Amygdala (tissue), 56 donors: ENCODE results near the gene CENPF.
A peak's percentile ranks its signal among the peaks of the same experiment; 100 is the strongest.

Source experiments
- DNase-seq, 56 donors: peaks; one replicate each; lab custom pipeline; 2025; lab: John Stamatoyannopoulos, UW

CENPF gene

DNA sequence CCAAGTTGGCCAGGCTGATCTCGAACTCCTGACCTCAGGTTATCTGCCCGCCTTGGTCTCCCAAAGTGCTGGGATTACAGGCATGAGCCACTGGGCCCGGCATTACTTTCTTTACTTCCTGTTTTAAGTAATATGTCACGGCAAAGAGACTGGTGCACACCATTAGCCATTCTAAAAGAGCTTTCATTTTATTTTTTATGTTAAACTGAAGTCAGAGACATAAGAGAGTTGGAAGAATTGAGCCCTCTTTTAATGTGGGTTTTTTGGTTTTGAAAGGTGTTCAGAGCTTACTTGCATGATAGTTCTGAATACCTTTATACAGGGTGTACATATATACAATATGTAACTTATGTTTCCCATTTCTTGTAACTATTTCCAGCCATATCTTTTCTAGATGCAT is 14.3 kb downstream of the CENPF start:
- no peak for DNase-seq

DNA sequence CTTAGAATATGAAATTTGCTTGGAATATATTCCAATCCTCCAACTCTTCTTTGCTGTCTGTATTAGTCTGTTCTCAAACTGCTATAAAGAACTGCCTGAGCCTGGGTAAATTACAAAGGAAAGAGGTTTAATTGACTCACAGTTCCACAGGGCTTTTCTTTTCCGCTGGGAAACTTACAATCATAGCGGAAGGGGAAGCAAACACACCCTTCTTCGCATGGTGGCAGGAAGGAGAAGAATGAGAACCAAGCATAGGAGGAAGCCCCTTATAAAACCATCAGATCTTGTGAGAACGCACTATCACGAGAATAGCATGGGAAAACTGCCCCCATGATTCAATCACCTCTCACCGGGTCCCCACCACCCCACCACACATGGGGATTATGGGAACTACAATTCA is 14.8 kb downstream of the CENPF start:
- DNase-seq, result no peak

DNA sequence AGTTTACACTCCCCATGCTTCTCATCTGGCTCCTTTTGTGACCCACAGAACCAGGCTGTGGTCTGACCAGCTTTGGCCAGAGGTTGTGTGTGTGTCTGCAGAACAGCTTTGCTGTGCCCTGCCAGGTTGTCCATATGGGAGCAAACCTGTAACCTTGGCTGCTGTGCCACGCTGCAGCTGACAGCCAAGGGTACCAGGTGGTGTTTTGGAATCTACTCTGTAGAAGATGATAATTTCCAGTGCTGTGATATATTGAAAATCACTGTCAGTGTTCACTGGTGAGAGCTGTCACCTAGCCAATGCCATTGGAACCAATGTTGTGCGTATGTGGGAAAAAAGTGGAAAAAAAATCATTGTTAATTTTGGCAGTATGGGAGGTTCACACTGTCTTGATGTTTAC is 18.2 kb downstream of the CENPF start:
- DNase-seq, result no peak

DNA sequence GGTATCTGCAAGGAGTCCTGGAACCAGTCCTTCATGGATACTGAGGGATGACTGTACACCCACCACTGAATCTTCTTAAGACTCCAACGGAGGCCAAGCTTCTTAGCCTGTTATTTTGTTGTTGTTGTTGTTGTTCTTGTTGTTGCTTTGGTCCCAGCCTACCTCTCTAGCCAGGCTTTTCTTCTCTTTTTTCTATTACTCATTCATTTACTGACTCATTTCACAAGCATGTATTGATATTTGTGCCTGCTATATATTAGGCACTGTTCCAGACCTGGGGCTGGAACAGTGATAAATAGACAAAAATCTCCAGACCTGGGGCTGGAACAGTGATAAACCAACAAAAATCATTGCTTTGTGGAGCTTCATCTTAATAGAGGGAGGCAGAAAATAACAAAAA is 20.4 kb downstream of the CENPF start:
- DNase-seq, result no peak

DNA sequence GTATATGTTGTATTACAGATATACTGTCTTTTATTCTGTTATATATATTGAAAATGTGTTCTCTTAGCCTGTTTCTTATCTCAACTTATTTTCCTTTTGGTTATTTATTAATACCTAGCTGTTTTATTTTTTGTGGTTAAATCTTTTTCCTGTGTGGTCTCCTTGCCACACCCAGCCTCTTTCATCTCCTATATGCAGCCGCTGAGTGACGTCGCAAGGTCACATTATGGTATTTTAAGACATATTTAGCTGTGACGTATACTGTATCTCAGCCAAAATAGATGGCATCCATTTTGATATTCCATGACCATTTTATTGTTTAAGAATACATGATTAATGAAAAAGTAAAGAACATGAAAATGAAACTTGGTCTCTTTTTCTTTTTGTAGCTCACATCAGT is 29.1 kb downstream of the CENPF start:
- DNase-seq, result no peak

DNA sequence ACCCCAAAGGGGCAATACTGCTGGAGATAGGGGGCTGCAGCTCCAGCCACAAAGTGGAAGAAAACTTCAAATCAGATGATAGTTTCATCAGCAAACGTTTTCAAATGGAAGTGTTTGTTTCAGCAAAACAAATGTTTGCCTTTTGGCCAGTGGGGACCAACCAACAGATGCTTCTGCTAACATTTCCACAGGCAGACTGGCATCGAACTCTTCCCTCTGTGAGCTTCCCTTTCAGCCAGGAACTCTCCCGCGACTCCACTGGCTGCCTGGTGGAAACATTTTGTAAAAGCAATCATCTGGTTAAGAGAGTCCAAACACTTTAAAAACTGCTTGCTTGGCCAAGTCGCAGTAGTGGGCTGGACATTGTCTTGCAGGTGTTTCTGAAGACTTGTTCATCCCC is 30.7 kb downstream of the CENPF start:
- no peak for DNase-seq

DNA sequence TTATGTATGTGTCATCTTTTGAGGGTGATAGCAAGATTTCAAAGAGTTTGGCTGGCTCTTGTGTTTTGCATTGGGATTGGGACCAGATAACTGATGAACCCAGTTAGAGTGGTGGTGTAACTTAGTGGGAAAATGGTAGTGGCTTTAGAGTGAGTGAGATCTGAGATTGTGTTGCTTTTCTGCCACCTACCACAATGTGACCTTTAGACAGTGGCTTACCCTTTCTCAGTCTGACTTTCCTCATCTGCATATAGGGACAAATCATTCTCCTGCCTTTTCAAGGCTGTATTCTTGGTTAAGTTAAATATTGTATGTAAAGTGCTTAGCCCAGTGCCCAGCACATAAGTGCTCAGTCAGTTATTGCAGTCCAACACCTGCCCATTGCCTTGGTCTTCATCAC is 31.3 kb downstream of the CENPF start:
- DNase-seq, result no peak

DNA sequence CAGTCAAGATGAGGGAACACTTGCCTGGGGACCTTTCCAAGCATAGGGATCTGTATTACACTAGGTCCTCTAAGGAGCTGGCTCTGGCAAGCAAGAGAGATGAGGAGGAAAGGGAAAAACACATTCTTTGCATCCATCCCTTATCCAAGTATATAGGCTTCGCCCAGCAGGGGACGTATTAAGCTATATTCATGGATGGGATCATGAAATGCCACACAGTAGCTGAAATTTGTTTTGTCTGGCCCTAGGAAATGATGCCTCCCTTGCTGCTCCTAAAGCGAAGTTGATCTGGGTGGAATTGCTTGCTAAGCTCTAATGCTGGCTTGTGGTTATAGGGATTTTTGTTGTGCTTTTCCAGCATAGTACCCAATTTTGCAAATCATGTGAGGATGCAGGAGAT is 32.1 kb downstream of the CENPF start:
- no peak for DNase-seq

DNA sequence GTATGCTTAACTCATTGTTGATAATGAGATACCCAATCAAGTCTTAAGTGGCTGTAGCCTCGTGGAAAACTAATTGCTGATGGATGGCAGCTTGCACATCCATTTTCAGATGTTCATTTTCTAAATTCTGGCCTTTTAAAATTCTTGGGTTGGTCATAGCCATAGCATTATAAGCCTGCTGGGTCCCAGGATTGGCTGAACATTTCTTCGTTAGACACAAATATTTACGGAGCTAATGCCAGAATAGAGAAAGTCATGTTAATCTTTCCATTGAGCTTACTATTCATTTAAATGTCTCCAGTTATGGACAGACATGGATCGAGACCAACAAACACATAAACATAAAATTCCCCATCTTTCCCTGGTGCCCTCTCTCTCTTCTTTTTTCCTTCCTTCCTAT is 32.5 kb downstream of the CENPF start:
- DNase-seq, result no peak

DNA sequence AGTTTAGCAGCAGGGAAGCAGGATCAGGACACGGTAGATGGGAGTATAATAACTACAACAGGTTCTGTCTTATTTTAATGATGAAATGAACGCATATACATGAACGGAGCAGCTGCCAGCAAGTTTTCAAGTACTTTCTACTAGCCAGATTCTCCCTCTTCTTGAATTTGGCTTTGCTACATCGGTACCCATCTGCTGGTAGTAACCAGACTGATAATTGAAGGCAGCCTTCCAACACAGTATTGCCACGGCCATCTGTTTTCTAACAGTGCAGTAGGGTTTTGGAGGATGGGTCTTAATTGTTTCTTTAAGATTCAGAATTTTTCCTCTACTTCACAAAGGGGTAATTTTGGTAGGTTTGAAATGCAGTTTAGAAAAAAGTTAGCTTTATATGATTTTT is 33.4 kb downstream of the CENPF start:
- DNase-seq, result peak in 2 of 56 donors; percentile 9 to 38

DNA sequence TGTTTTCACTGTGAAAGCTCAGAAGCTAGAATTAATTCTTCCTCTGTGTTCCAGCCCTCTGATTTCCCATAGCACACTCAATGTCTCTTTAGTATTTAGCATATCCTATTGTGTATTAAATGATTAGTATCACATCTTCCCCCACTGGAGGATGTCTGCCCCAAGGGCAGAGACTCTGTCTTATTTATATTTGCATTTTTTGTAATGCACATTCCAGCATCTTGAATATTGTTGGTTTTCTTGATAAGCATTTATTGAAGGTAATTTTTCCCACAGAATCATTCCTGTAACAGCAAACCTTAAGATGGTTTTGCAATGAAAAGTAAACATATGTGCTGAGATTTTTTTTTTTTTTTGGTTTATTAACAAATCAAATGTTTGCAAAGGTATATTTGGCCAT is 34.1 kb downstream of the CENPF start:
- no peak for DNase-seq

DNA sequence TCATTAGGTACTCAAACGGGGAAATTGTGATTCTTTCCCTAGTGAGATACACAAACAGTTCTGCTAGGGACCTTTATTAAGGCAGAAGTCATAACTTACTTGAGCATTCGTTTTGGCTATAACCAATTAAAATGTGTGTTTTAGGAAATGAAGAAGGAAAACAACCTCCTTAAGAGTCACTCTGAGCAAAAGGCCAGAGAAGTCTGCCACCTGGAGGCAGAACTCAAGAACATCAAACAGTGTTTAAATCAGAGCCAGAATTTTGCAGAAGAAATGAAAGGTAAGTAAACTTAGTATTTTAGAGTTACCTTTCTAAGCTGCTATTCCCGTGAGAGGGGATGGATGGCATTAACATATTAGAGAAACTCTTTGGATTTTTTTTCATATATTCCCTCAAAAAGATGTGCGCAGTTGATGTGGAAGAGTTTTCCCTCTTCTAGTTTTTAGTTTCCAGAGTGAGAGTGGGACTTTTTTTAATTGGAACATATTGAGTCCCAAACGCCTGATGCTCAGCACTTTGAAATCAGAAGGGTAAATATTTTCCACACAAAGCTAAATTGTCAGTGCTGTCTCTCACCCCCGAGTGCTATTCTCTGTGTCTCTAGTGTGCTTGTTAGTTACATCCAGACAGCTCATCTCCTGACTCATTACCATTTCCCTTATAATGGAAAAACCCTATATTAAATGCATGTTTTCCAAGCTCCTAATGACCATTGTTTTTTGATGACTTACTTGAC is 34.9 kb downstream of the CENPF start:
- peak in 2 of 56 donors; percentile 6 to 8 for DNase-seq

DNA sequence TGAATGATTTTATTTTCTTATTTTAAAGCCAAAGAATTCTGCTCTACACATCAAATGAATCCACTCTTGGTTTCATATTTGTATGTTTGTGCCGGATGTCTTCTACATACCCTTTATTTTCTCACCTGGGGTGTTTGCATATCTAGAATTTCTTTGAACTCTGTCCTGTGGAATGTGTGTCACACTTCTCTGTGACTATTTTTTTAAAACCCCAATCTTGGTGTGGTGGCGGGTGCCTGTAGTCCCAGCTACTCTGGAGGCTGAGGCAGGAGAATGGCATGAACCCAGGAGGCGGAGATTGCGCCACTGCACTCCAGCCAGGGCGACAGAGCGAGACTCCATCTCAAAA is 35.4 kb downstream of the CENPF start:
- DNase-seq, result no peak

DNA sequence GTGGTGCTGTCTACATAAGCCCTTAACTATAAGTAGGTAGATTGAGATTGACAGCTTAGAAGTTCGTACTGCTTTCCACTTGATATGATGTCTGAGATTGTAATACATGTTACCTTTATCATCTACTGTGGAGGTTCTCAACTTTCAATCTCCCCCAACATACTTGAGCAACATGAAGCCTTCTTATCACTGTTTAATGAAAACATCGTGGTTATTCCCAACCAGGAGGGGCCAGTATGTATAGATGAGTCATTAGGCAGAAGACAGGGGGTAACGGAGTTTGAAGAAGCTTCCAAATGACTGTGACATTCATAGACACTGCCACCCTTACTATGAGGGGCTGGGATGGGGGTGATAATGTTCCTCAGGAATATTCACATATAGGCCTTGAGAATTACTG is 36.0 kb downstream of the CENPF start:
- DNase-seq, result no peak

DNA sequence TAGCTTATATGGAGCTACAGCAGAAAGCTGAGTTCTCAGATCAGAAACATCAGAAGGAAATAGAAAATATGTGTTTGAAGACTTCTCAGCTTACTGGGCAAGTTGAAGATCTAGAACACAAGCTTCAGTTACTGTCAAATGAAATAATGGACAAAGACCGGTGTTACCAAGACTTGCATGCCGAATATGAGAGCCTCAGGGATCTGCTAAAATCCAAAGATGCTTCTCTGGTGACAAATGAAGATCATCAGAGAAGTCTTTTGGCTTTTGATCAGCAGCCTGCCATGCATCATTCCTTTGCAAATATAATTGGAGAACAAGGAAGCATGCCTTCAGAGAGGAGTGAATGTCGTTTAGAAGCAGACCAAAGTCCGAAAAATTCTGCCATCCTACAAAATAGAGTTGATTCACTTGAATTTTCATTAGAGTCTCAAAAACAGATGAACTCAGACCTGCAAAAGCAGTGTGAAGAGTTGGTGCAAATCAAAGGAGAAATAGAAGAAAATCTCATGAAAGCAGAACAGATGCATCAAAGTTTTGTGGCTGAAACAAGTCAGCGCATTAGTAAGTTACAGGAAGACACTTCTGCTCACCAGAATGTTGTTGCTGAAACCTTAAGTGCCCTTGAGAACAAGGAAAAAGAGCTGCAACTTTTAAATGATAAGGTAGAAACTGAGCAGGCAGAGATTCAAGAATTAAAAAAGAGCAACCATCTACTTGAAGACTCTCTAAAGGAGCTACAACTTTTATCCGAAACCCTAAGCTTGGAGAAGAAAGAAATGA is 37.6 kb downstream of the CENPF start:
- no peak for DNase-seq

DNA sequence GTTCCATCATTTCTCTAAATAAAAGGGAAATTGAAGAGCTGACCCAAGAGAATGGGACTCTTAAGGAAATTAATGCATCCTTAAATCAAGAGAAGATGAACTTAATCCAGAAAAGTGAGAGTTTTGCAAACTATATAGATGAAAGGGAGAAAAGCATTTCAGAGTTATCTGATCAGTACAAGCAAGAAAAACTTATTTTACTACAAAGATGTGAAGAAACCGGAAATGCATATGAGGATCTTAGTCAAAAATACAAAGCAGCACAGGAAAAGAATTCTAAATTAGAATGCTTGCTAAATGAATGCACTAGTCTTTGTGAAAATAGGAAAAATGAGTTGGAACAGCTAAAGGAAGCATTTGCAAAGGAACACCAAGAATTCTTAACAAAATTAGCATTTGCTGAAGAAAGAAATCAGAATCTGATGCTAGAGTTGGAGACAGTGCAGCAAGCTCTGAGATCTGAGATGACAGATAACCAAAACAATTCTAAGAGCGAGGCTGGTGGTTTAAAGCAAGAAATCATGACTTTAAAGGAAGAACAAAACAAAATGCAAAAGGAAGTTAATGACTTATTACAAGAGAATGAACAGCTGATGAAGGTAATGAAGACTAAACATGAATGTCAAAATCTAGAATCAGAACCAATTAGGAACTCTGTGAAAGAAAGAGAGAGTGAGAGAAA is 38.4 kb downstream of the CENPF start:
- DNase-seq, result no peak

DNA sequence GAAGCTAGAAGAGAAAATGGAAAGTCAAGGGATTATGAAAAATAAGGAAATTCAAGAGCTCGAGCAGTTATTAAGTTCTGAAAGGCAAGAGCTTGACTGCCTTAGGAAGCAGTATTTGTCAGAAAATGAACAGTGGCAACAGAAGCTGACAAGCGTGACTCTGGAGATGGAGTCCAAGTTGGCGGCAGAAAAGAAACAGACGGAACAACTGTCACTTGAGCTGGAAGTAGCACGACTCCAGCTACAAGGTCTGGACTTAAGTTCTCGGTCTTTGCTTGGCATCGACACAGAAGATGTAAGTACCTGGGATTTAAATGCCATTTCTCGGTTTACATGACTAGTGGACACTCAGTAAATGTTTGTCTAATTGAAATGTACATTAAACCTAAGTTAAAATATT is 40.0 kb downstream of the CENPF start:
- no peak for DNase-seq

DNA sequence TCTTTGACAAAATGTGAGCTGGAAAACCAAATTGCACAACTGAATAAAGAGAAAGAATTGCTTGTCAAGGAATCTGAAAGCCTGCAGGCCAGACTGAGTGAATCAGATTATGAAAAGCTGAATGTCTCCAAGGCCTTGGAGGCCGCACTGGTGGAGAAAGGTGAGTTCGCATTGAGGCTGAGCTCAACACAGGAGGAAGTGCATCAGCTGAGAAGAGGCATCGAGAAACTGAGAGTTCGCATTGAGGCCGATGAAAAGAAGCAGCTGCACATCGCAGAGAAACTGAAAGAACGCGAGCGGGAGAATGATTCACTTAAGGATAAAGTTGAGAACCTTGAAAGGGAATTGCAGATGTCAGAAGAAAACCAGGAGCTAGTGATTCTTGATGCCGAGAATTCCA is 42.7 kb downstream of the CENPF start:
- no peak for DNase-seq

DNA sequence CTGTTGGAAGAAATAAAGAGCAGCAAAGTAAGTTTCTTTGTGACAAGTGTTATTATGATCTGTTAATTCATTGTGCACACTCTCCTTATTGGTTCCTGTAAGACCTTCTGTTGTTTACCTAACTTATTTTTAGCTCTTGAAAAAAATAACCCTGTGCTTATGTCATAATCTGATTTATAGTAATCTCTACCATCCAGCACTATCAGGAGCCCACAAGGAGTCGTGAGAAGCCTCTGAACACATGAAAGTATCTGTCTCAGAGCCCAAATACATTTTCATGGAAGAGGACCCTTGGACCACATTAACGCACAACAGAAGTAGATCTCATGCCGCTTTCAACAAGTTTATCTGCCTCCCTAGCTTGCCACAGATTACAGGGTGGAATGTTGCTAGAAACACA is 45.8 kb downstream of the CENPF start:
- DNase-seq, result no peak

DNA sequence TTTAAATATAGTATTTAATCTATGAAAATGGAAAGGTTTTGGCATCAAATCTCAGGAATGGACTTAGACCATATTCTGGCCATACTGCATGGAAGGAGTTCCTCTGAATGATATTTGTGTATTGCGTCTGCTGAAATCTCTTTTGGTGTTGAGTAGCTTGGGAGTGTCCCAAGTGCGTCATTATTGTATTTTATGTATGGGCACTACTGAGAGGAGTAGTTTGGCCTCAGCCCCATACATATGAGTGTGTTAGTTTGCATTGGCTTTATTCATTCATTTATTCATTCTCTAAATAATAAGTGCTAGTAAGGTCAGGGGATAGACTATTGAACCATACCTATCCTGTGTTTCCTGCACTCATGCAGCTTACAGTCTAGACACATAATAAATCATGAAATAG is 46.6 kb downstream of the CENPF start:
- no peak for DNase-seq

DNA sequence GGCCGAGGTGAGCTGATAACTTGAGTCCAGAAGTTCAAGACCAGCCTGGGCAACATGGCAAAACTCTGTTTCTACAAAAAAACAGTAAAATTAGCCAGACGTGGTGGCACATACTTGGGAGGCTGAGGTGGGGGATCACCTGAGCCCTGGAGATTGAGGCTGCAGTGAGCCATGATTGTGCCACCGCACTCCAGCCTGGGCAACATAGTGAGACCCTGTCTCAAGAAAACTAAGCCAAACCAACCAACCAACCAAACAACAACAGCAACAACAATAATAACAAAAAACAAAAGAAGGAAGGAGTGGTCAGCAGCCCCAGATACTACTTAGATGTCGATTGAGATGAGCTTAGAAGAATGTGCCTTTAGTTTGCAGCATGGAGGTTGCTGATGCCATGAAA is 47.7 kb downstream of the CENPF start:
- DNase-seq, result no peak

DNA sequence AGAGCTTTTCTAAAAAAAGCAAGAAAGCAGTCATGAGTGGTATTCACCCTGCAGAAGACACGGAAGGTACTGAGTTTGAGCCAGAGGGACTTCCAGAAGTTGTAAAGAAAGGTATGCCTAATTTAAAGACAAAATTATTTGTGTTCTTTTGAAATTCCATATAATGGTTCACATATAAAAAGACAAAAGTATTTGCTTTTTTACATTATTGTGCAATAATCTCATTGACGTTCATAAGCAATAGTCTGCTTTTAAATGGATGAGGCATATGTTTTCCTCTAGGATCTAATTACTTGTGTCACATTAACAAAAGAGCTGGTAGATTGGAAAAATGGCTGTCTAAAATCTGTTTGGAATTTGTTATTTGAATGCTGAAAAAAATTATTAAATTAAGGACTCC is 54.3 kb downstream of the CENPF start:
- no peak for DNase-seq
